Measurements from ENCODE around the gene XRCC3.

- TF ChIP-seq POLR2A (IDR thresholded peaks at IDR 0.05) (no peak), POLR2AphosphoS5 (IDR thresholded peaks at IDR 0.05) (no peak)
- TF ChIP-seq, protein P1, sequence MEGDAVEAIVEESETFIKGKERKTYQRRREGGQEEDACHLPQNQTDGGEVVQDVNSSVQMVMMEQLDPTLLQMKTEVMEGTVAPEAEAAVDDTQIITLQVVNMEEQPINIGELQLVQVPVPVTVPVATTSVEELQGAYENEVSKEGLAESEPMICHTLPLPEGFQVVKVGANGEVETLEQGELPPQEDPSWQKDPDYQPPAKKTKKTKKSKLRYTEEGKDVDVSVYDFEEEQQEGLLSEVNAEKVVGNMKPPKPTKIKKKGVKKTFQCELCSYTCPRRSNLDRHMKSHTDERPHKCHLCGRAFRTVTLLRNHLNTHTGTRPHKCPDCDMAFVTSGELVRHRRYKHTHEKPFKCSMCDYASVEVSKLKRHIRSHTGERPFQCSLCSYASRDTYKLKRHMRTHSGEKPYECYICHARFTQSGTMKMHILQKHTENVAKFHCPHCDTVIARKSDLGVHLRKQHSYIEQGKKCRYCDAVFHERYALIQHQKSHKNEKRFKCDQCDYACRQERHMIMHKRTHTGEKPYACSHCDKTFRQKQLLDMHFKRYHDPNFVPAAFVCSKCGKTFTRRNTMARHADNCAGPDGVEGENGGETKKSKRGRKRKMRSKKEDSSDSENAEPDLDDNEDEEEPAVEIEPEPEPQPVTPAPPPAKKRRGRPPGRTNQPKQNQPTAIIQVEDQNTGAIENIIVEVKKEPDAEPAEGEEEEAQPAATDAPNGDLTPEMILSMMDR (IDR thresholded peaks at IDR 0.05) = no peak
Measured at GRCh38 chr14:103739466-103739792, 24.2 kb upstream of the XRCC3 start.
